ENCODE data around the gene PSPC1.
"Not testable (repeated sequence)": the region's sequence is repeated elsewhere in the genome, so short reads cannot be mapped to it uniquely, and the experiment has no call there.

PSPC1 gene

GRCh38 chr13:19764237-19764636 lies 18.5 kb downstream of the PSPC1 start:
- no peak for DNase-seq (ENCODE audit: low read depth in 2 of 2)

- DNase-seq (ENCODE audit: low read depth in 2 of 2), result no peak
These were observed 19.1 kb downstream of the PSPC1 start for GRCh38 chr13:19763618-19764017.

DNA sequence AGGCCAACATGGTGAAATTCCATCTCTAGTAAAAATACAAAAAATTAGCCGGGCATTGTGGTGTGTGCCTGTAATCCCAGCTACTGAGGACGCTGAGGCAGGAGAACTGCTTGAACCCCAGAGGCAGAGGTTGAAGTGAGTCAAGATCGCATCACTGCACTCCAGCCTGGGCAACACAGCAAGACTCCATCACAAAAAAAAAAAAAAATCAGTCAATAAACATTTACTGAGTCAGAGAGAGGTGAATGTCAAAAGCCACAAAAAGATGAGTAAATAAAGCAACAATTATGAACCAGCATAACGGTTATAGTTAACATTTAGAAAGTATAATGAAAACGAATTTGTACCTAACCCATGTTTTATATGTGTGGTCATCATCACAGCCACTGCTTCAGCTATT lies 23.1 kb downstream of the PSPC1 start:
- no peak for DNase-seq (ENCODE audit: low read depth in 2 of 2)

- DNase-seq (ENCODE audit: low read depth in 2 of 2), result no peak
These were observed 40.1 kb downstream of the PSPC1 start for GRCh38 chr13:19742643-19743042.

DNA sequence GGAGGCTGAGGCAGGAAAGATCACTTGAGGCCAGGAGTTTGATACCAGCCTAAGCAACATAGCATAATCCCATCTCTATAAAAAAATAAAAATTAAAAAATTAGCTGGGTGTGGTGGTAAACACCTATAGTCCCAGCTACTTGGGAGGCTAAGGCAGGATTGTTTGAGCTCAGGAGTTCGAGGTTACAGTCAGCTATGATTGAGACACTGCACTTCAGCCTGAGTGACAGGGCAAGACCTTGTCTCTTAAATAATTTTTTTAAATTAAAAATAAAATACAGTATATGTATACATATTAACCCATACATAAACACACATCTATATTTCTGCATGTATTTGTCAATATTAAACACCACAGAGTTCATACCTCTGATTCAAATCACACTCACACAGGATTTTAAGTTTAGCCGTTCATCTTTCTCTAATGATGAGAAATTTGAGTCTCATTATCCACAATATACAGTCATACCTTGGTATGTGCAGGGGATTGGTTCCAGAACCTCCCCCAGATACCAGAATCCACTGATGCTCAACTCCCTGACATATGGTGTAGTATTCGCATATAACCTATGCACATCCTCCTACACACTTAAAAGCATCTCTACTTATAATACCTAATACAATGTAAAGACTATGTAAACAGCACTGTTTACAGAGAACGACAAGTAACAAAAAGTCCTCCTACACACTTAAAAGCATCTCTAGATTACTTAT lies 44.7 kb downstream of the PSPC1 start:
- no peak for DNase-seq (ENCODE audit: low read depth in 2 of 2)

GRCh38 chr13:19726611-19727010 lies 56.1 kb downstream of the PSPC1 start:
- no peak for DNase-seq (ENCODE audit: low read depth in 2 of 2)

DNA sequence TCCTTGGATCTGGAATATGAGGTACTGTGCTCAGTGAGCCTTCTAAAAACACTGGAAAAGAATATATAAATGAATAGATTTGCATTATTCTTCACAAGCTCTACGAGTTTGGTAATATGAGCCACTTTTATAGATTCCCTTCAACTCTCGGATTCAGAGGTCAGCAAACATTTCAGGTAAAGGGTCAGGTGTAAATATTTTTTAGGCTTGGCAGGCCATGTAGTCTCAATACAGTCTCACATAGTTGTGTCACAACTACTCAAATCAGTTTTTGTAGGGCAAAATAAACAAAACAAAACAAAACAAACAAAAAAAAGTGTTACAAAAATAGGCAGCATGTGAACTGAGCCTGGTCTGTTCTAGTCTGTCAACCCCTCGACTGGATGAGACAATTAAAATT lies 57.4 kb downstream of the PSPC1 start:
- no peak for DNase-seq (ENCODE audit: low read depth in 2 of 2)

GRCh38 chr13:19720039-19720438 lies 62.7 kb downstream of the PSPC1 start:
- no peak for DNase-seq (ENCODE audit: low read depth in 2 of 2)

GRCh38 chr13:19713186-19713965 lies 69.4 kb downstream of the PSPC1 start:
- DNase-seq (ENCODE audit: low read depth in 2 of 2), result no peak

GRCh38 chr13:19709782-19710181 lies 73.0 kb downstream of the PSPC1 start:
- not testable (repeated sequence) for DNase-seq (ENCODE audit: low read depth in 2 of 2)

DNA sequence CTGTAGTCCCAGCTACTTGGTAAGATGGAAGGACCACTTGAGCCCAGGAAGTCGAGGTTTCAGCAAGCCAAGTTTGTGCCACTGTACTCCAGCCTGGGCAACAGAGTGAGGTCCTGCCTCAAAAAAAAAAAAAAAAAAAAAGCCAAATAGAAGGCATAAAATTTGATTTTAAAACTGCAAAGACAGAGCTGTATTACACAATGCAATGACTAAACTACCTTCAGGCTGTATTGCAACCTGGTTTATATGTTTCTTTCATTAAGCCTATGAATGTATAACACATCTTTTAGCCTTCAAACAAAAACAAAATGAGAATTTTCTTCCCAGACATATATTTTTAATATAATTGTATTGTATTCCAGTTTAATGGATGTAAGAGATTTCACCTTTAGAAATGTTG lies 73.7 kb downstream of the PSPC1 start:
- not testable (repeated sequence) for DNase-seq (ENCODE audit: low read depth in 2 of 2)

- not testable (repeated sequence) for DNase-seq (ENCODE audit: low read depth in 2 of 2)
These were observed 78.5 kb downstream of the PSPC1 start for GRCh38 chr13:19704256-19704655.

DNA sequence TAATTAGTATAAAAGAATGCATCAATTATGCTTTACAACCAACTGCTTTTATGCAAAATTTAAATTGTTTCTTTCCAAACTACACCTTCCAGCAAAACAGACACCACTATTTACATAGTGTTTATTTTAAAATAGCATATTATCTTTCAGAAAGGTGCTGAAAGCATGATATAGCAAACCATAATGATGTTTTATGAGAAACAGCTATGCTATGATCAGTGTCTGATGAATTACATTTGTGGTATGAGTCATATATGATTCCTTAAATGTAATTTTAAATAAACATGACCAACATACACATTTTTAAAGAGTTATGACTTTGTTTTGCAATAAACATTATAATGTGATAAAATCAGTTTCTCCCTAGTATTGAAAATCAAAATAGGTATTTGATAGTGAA lies 81.1 kb downstream of the PSPC1 start:
- not testable (repeated sequence) for DNase-seq (ENCODE audit: low read depth in 2 of 2)

- DNase-seq (ENCODE audit: low read depth in 2 of 2), result not testable (repeated sequence)
These were observed 81.8 kb downstream of the PSPC1 start for GRCh38 chr13:19700963-19701362.

- DNase-seq (ENCODE audit: low read depth in 2 of 2), result no peak
These were observed 86.9 kb downstream of the PSPC1 start for GRCh38 chr13:19695829-19696228.

- DNase-seq (ENCODE audit: low read depth in 2 of 2), result no peak
These were observed 87.3 kb downstream of the PSPC1 start for GRCh38 chr13:19695428-19695827.

DNA sequence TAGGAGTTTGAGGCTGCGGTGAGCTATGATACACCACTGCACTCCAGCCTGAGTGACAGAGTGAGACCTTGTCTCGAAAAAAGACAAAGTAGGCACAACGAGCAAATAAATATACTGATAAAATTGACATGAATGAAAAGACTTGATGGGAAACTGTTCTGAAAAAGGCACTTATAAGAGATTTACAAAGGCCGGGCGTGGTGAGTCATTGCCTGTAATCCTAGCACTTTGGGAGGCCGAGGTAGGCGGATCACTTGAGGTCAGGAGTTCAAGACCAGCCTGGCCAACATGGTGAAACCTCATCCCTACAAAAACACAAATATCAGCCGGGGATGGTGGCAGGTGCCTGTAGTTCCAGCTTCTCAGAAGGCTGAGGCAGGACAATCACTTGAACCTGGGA lies 91.3 kb downstream of the PSPC1 start:
- not testable (repeated sequence) for DNase-seq (ENCODE audit: low read depth in 2 of 2)

GRCh38 chr13:19685437-19685836 lies 97.3 kb downstream of the PSPC1 start:
- DNase-seq (ENCODE audit: low read depth in 2 of 2), result no peak

DNA sequence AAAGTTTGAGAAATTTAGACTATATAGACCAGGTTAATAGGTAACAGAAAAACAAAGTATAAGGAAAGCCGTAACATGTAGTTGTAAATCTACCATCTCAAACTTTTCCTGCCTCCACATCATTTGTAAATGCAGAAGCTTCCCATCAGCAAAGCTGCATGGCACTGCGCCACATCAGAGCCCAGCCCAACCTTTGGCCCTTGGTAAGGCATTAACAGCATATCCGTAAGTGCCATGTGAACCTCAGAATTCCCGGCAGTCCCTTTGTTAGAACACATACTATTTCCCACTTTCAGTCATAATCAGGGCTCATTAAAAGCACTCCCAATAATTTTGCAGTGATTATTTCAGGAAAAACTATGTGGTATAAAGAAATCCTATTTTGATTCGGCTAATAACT lies 97.7 kb downstream of the PSPC1 start:
- DNase-seq (ENCODE audit: low read depth in 2 of 2), result no peak

GRCh38 chr13:19681517-19681916 lies 101.2 kb downstream of the PSPC1 start:
- DNase-seq (ENCODE audit: low read depth in 2 of 2), result no peak

DNA sequence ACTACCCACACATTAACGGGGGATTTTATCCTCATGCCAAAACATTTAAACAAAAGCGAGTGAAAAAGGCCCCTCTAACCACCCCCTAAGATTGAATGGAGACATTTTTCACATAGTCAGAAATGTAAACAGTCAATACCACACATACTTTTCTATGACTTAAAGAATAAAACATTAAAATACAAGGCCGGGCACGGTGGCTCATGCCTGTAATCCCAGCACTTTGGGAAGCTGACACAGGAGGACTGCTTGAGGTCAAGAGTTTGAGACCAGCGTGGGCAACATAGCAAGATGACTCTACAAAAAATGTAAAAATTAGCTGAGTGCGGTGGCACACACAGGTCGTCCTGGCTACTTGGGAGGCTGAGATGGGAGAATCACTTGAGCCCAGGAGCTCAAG lies 102.0 kb downstream of the PSPC1 start:
- no peak for DNase-seq (ENCODE audit: low read depth in 2 of 2)

- no peak for DNase-seq (ENCODE audit: low read depth in 2 of 2)
These were observed 106.6 kb downstream of the PSPC1 start for GRCh38 chr13:19676168-19676567.

GRCh38 chr13:19674898-19675297 lies 107.8 kb downstream of the PSPC1 start:
- no peak for DNase-seq (ENCODE audit: low read depth in 2 of 2)
